HG02852 (cell line): Measurements from ENCODE around the gene MYDGF.
"Not testable (repeated sequence)": the region's sequence is repeated elsewhere in the genome, so short reads cannot be mapped to it uniquely, and the experiment has no call there.

ENCODE experiments used
- ATAC-seq: cut with Tn5 transposase; IDR thresholded peaks from one replicate; pipeline ENCODE4 v1.9.1; 2021; ENCODE audit warnings: mild to moderate bottlenecking, moderate library complexity; ENCODE audit not compliant: unreplicated experiment

The MYDGF gene

DNA sequence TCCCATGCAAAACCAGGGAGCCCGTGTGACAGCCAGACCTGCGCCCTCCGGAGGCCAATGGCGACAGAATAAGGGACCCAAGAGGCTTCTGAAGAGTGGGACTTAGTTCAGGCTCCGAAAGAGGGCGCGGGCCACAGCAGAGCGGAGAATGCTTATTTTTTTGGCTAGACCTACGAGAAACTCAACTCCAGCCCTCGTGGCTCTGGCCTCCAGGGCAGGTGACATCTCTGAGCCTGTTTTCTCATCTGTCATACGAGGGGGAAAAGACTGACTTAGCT lies 30.5 kb upstream of the MYDGF start:
- ATAC-seq = no peak

- ATAC-seq = no peak
Observed at GRCh38 chr19:4699826-4700692, 29.9 kb upstream of the MYDGF start.

DNA sequence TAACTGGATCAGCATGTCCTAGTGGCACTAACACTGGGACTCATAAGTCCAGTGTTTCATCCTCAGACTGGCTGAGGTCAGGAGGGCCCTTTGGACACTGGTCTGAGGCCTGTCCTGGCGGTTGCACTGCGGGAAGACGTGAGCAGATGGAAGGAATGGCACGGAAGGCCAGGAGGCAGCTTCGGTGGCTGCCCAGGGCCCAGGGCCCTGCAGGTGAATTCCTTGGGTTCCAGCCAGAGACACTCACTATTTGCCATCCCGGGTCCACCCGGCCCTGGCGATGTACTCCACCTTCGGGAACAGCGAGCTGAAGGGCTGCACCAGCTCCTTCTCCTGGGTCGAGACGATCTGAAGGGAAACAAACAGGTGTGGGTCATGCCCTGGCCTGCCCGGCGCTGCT lies 27.2 kb upstream of the MYDGF start:
- no peak for ATAC-seq

GRCh38 chr19:4695224-4695731 lies 25.1 kb upstream of the MYDGF start:
- no peak for ATAC-seq

- no peak for ATAC-seq
Observed at GRCh38 chr19:4694211-4694987, 24.3 kb upstream of the MYDGF start.

GRCh38 chr19:4693471-4694121 lies 23.5 kb upstream of the MYDGF start:
- ATAC-seq = no peak

DNA sequence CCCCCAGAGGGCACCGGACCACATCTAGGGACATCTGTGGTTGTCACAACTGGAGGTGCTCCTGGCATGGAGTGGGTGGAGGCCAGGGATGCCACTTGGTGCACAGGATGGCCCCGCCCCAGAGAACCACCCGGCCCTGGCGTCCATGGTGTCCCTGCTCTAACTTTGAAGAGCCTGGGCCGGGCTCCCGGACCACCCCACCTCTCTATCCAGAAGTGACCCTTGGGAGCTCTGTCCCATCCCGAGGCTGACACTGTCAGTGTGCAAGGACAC lies 22.9 kb upstream of the MYDGF start:
- no peak for ATAC-seq

GRCh38 chr19:4692251-4693077 lies 22.3 kb upstream of the MYDGF start:
- ATAC-seq = no peak

DNA sequence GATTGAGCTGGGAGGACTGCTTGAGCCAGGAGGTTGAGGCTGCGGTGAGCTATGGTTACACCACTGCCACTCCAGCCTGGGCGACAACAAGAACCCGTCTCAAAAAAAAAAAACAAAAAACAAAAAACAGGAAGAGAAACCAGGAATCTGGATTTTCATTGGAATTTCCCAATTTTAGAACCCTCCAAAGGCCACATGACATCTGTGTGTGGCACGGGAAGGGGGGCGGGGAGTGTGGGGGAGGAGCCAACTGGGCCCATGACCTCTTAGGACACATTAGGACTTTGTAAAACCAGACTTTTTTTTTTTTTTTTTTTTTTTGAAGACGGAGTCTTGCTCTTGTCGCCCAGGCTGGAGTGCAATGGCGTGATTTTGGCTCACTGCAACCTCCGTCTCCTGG lies 21.2 kb upstream of the MYDGF start:
- ATAC-seq = no peak

GRCh38 chr19:4690361-4690760 lies 20.2 kb upstream of the MYDGF start:
- no peak for ATAC-seq

DNA sequence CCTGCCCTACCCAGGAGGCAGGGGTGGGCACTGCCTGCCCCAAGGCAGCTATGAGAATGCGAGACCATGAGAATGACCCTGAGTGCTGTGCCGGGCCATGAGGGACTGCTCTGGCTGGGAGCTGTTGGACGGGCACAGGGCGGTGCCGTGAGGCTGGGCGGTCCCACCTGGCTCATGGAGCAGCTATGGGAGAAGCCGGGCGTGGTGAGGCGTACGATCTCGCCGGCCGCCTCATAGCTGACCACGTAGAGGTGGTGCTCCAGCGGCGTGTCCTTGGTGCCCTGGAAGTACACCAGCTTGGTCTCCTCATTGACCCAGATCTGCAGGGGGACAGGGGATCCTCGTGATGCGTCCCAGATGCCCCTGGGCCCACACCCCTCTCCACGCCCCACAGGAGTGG lies 19.3 kb upstream of the MYDGF start:
- ATAC-seq = no peak

DNA sequence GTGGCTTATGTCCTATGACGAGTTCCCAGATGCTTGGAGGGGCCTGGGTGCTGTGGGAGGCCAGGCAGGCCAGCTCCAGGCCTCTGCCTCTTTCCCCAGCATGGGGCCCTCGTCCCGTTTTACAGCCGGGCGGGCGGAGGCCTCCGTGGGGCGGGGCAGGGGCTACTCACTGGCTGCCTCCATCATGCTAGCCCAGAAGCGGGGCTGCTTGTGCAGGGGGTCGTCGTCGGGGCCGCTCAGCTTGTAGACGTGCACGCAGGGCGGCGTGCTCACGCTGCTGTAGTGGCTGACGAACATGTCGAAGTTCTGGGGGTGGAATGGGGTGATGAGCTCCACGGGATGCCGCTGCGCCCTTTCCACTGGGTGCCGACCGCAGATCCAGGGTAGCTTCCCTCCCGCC lies 18.4 kb upstream of the MYDGF start:
- no peak for ATAC-seq

GRCh38 chr19:4687396-4687795 lies 17.3 kb upstream of the MYDGF start:
- no peak for ATAC-seq

GRCh38 chr19:4686700-4687099 lies 16.6 kb upstream of the MYDGF start:
- ATAC-seq = no peak

DNA sequence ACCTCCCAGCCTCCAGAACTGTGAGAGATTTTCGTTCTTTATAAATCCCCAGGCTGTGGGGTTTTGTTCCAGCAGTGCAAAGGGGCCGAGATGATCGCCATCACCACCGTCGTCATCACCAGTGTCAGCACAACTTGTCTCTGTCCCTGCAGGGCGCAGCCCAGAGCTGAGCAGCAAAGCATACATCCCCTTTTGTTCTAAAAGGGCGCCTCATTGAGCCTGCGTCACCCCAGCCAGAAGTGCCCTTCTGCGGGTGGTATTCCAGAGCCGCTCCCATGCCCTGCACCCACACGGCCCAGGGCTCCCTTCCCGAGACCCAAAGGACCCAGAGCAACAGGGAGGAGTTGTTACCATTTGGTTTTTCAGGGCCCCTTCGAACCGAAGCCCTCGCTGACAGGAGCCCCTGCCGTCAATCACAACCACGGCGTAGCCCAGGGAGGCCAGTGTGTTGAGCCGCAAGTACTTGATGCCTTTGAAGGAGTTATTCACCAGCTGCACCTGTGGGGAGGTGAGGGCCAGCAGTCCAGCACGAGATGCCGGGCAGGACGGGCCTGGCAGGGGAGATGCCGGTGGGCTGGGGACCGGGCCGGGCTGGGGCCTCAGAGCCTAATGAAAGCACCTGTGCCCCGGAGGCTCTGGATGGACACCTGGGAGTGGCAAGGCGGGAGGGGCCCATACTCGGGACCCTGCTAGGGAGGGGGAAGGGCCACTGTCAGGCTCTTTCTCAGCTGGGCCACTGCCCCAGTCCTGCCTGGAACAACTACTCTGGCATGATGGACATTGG lies 14.4 kb upstream of the MYDGF start:
- no peak for ATAC-seq

DNA sequence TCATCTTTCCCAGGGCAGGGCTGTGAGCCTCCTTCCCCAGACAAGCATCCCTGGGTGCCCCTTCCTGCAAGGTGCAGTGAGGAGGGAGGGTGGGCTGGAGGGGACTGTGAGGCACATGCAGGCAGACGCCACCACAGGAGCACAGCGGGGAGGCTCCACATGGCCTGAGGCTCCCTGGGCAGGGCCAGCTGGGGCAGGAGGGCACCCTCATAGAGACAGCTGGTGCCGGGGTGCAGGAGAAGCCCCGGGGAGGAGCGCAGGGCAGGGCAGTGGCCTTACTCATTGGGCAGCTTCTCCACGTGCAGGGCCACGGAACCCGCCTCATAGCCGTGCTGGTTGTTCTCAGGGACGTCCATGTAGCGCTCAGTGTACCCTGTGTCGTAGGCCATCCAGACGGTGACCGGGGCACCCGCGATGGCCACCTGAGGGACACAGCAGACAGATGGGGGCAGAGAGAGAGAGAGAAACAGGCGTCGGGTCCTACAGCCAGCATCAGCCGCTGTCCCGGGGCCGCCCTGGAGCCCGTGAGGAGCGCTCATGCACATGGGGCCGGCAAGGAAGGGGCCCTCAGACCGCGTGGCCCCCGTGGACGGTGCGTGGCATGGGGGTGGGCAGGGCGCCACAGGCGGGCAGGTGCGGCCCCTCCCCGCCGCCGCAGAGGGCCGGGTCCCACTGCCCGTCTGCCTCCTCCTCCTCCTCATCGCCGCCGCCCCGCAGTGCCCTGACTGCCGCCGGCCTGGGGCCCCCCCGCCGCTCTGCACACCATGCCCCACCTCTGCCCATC lies 12.5 kb upstream of the MYDGF start:
- no peak for ATAC-seq

DNA sequence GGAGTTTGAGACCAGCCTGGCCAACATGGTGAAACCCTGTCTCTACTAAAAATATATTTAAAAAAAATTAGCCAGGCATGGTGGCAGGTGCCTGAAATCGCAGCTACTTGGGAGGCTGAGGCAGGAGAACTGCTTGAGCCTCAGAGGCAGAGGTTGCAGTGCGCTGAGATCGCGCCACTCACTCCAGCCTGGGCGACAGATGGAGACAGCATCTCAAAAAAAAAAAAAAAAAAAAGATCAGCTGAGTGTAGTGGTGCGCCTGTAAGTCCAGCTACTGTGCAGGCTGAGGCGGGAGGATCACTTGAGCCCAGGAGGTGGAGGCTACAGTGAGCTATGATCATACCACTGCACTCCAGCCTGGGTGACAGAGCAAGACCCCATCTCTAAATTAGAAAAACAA lies 9.9 kb upstream of the MYDGF start:
- ATAC-seq = not testable (repeated sequence)

GRCh38 chr19:4678881-4679790 lies 9.0 kb upstream of the MYDGF start:
- ATAC-seq = no peak
